Measurements from ENCODE around the gene COL27A1.

- no peak for TF ChIP-seq CTCF (IDR thresholded peaks at IDR 0.05)
- no peak for TF ChIP-seq POLR2A (IDR thresholded peaks at IDR 0.05)
- TF ChIP-seq EP300 (IDR thresholded peaks at IDR 0.05) = no peak
- TF ChIP-seq POLR2AphosphoS5 (IDR thresholded peaks at IDR 0.05) = no peak
Observed at GRCh38 chr9:114184866-114185265, 29.5 kb downstream of the COL27A1 start.
